Heart left ventricle (tissue), 16 donors: ENCODE results near the gene SLC66A1. TPM values are rescaled to one million over a fixed set of nuclear protein-coding genes. Genes with fewer than 3 reads are reported as not detected.

ENCODE experiments used
- ATAC-seq, 4 donors: fragments of 200-7000 bp; cut with Tn5 transposase; one replicate each; pipeline ENCODE4 v1.9.1; 2020 to 2022; ENCODE audit warnings: moderate library complexity in 4 of 4, mild to moderate bottlenecking in 3 of 4, moderate number of reproducible peaks in 1 of 4
- DNase-seq, 5 donors: peaks; one replicate each; pipeline ENCODE4 v3.0.0-alpha.2; 2020
- H3K27ac ChIP-seq, 12 donors: fragments of 200-600 bp; sonication (generic) in 4 of 12; one replicate each; pipeline versions ENCODE4 v1.5.0 to v1.8.0; 2016 to 2022; ENCODE audit warnings: mild to moderate bottlenecking in 2 of 12
- H3K27me3 ChIP-seq, 9 donors: fragments of 200-600 bp; sonication (generic) in 2 of 9; one replicate each; pipeline versions ENCODE4 v1.5.1 to v1.8.0; 2016 to 2022; ENCODE audit warnings: mild to moderate bottlenecking in 3 of 9
- H3K36me3 ChIP-seq, 9 donors: fragments of 200-600 bp; sonication (generic) in 2 of 9; one replicate each; pipeline versions ENCODE4 v1.5.0 to v1.8.0; 2018 to 2022; ENCODE audit warnings: mild to moderate bottlenecking in 2 of 9
- H3K4me1 ChIP-seq, 12 donors: fragments of 200-600 bp; sonication (generic) in 4 of 12; one replicate each; pipeline versions ENCODE4 v1.5.0 to v1.8.0; 2016 to 2022; ENCODE audit warnings: mild to moderate bottlenecking in 3 of 12
- H3K4me3 ChIP-seq, 12 donors: fragments of 200-600 bp; sonication (generic) in 4 of 12; one replicate each; pipeline versions ENCODE4 v1.5.0 to v1.8.0; 2017 to 2022; ENCODE audit warnings: mild to moderate bottlenecking in 9 of 12, moderate library complexity in 4 of 12
- H3K9me3 ChIP-seq, 12 donors: fragments of 200-600 bp; sonication (generic) in 4 of 12; one replicate each; pipeline versions ENCODE4 v1.5.0 to v1.8.0; 2016 to 2022; ENCODE audit warnings: mild to moderate bottlenecking in 1 of 12
- POLR2A ChIP-seq, 2 donors: fragments of 450-650 bp; IDR thresholded peaks; one replicate each; pipeline ENCODE4 v1.6.1; 2017; ENCODE audit warnings: antibody characterized with exemption in 2 of 2, mild to moderate bottlenecking in 2 of 2, moderate library complexity in 2 of 2
- WGBS, 4 donors: extraction: QIAGEN DNeasy Blood & Tissue Kit in 2 of 4; methylation state at CpG; one replicate each; pipeline versions ENCODE4 v1.1.5 to v1.1.7; 2013 to 2018; 5-methylcytosine and 5-hydroxymethylcytosine counted together
- intact Hi-C, 10 donors: fragments of 100-400 bp; cut with DNase I; formaldehyde crosslinking; loops; one replicate each; pipeline versions ENCODE4 v1.11.1 to v1.14.2; 2022
- polyA plus RNA-seq, 2 donors: library from polyadenylated mRNA; stranded (reverse); fragments of 200-250 nt; gene quantifications; one replicate each; pipeline ENCODE4 v1.2.3, GENCODE V29; 2013
- total RNA-seq, 9 donors: library from RNA; depleted of rRNA in 2 of 9; stranded (reverse); fragments of >200 nt in 2 of 9; fragmentation: NEBNext Ultra II Directional in 3 of 9; extraction: Animal tissue kit (Norgen Biotek cat#: 25700) in 3 of 9; gene quantifications; one replicate each; pipeline versions ENCODE4 v1.1.0 to v1.2.4, GENCODE V29; 2016 to 2023
- TF ChIP-seq, protein P1 (sequence below), 12 donors: fragments of 200-600 bp; sonication (generic) in 4 of 12; IDR thresholded peaks; one replicate each; pipeline versions ENCODE4 v1.5.0 to v1.8.0; 2018 to 2022; ENCODE audit warnings: antibody characterized with exemption in 12 of 12, mild to moderate bottlenecking in 5 of 12
- donor health status: ischemic (EF 13 %, LVEDD 7.1; RV severe dilation, severe dysfunction).
- donor health status: healthy with polysubstance abuse.
- donor health status: DM: no; HTN: yes; CAD: no.
- donor health status: DM: no; HTN: no; CAD: no.
- donor health status: ischemic (EF 25% LVEDD 6.9; RV normal size, moderate dysfunction).
- donor health status: ischemic (EF 25% LVEDD 5.7; RV mildly dilated, moderate dysfunction).
- donor health status: healthy.
- donor health status: DM: yes; HTN: yes; CAD: no.
- donor health status: ischemic (EF 35%, LVEDD 5.7; RV mildly dilated, moderate dysfunction).
- donor health status: nonischemic (EF 11% LVEDD 7.7; RV severe dilation, severe dysfunction).
- donor health status: DM: yes; HTN: yes; CAD: no.
- donor health status: PGD.
- donor health status: ischemic (EF 29% LVEDD 5.4; RV normal size, mild dysfunction).
- donor health status: nonischemic (EF 23%, LVEDD 6.1; RV moderate dilation, normal function).

The SLC66A1 gene
- total and polyA plus RNA-seq, 11 donors, result 6.4 to 19.4 (median 9.7) TPM

DNA sequence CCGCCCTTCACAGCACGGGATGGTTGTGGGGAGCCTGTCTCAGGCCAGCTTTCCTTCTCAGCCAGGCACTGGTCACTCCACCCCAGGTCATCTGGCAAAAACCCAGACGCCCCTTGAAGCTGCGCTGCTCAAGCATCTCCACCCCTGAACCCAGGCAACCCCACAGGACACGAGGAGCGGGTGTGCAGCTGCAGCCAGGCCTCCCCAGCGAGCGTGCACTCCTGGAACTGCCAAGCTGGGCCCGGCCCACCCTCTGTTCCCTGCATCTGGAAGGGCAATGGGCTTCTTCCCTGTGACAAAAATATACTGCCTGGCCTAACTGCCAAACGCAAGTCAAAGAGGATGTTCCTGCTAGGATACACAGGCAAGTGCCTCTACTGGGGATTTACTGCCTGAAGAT lies 39.7 kb downstream of the SLC66A1 start:
- Histone ChIP-seq H3K27ac (peak overlapping the region in 1 of 12 donors; percentile 55), H3K4me1 (peaks cover 0 to 7% (median 0%) of the 10 kb centered on the region in 12 donors), H3K4me3 (no peak overlapping the region), H3K9me3 (no peaks in the 10 kb centered on the region), H3K36me3 (peaks cover 0 to 96% (median 77%) of the 10 kb centered on the region in 9 donors), H3K27me3 (no peaks in the 10 kb centered on the region)
- ATAC-seq (peak in 1 of 4 donors; percentile 12), DNase-seq (no peak)
- TF ChIP-seq, protein P1, sequence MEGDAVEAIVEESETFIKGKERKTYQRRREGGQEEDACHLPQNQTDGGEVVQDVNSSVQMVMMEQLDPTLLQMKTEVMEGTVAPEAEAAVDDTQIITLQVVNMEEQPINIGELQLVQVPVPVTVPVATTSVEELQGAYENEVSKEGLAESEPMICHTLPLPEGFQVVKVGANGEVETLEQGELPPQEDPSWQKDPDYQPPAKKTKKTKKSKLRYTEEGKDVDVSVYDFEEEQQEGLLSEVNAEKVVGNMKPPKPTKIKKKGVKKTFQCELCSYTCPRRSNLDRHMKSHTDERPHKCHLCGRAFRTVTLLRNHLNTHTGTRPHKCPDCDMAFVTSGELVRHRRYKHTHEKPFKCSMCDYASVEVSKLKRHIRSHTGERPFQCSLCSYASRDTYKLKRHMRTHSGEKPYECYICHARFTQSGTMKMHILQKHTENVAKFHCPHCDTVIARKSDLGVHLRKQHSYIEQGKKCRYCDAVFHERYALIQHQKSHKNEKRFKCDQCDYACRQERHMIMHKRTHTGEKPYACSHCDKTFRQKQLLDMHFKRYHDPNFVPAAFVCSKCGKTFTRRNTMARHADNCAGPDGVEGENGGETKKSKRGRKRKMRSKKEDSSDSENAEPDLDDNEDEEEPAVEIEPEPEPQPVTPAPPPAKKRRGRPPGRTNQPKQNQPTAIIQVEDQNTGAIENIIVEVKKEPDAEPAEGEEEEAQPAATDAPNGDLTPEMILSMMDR (IDR thresholded peaks at IDR 0.05), result no peak
- TF ChIP-seq POLR2A (IDR thresholded peaks at IDR 0.05), result no peak
- intact Hi-C loops, result no loop called here
- 85 to 94% (median 87%) methylated on average over 7 to 10 of the region's 10 CpGs for WGBS, 4 donors

DNA sequence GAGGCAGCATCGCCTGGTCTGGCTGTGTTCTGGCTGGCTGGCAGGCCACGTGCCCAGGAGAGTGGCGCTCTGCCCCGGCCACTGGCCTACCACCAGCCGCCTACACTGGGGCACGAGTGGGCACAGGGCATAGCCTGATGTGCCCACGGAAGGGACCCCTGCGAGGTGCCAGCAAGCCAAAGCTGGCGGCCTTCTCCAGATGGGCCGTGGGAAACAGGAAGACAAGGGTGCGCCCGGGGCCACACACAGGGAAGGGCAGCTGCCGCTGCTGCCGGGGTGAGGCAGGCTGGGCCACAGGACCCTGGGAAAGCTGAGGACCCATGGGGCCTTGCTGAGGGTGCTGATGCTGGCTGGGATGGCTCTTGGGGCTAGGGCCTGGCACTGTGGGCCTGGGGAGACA lies 40.7 kb downstream of the SLC66A1 start:
- DNase-seq, result no peak
- 92 to 100% (median 95%) methylated on average over 2 to 14 of the region's 14 CpGs for WGBS, 4 donors
- H3K27ac ChIP-seq, result peak overlapping the region in 2 of 12 donors; percentile 5 to 55
- no peaks in the 10 kb centered on the region for H3K27me3 ChIP-seq
- H3K4me3 ChIP-seq, result no peak overlapping the region
- intact Hi-C loops, result no loop called here
- H3K36me3 ChIP-seq, result peaks cover 0 to 96% (median 84%) of the 10 kb centered on the region in 9 donors
- TF ChIP-seq, protein P1 (IDR thresholded peaks at IDR 0.05), result no peak
- no peak for TF ChIP-seq POLR2A (IDR thresholded peaks at IDR 0.05)
- no peaks in the 10 kb centered on the region for H3K9me3 ChIP-seq
- peaks cover 0 to 5% (median 0%) of the 10 kb centered on the region in 12 donors for H3K4me1 ChIP-seq
- ATAC-seq, result peak in 1 of 4 donors; percentile 35

DNA sequence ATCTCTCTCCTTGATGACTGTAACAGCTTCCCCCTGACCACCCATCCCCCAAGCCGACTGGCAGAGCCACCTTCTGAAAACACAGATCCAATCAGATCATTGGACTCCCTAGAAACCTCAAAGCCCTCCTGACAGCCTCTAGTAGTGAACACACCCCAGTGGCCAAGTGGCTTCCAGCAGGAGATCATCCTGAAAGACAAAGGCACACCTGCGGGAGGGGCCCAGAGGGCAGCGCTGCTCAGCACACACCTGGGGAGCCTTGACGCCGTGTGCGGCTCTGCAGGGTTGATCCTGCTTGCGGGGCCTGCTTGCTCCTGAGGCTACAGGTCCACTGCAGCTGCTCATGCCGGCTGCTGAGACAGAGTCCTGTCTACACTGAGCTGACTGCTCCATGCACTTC lies 41.5 kb downstream of the SLC66A1 start:
- Histone ChIP-seq H3K36me3 (peaks cover 0 to 91% (median 83%) of the 10 kb centered on the region in 9 donors), H3K27me3 (no peaks in the 10 kb centered on the region), H3K27ac (peak overlapping the region in 1 of 12 donors; percentile 55), H3K4me3 (no peak overlapping the region), H3K9me3 (no peaks in the 10 kb centered on the region), H3K4me1 (peaks cover 0 to 4% (median 0%) of the 10 kb centered on the region in 12 donors)
- DNase-seq (no peak), ATAC-seq (no peak)
- intact Hi-C loops, result no loop called here
- WGBS, 4 donors, result 77 to 92% (median 81%) methylated on average over 6 to 8 of the region's 8 CpGs
- TF ChIP-seq POLR2A (IDR thresholded peaks at IDR 0.05), result no peak
- TF ChIP-seq, protein P1 (IDR thresholded peaks at IDR 0.05), result no peak

DNA sequence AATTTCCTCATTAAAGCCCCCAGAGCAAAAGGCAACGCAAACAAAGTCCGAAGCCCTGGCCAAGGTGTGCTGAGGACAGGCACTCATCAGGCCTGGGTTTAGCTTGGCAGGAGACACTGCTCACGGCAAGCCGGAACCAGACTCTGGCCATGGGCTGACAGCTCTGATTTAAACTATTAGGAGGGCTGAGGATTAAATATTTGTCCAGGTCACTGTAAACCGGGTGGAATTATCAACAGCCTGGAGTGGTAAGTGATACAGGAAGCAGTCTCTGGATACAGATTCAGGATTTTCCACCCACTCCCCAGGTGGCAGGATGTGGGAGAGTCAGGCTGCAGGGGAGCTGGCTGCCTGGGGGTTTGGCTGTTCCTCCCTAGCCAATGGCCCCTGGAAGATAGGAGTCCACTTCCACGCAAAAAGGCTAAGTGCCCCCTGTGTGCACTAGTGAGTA lies 42.4 kb downstream of the SLC66A1 start:
- intact Hi-C loops, result no loop called here
- H3K27ac ChIP-seq, result no peak overlapping the region
- H3K4me3 ChIP-seq, result no peak overlapping the region
- WGBS, 4 donors, result 47 to 65% (median 55%) methylated on average over 6 of the region's 6 CpGs
- ATAC-seq (no peak), DNase-seq (no peak)
- H3K36me3 ChIP-seq, result peaks cover 0 to 89% (median 76%) of the 10 kb centered on the region in 9 donors
- no peaks in the 10 kb centered on the region for H3K27me3 ChIP-seq
- no peak for TF ChIP-seq POLR2A (IDR thresholded peaks at IDR 0.05)
- TF ChIP-seq, protein P1 (IDR thresholded peaks at IDR 0.05), result no peak
- no peaks in the 10 kb centered on the region for H3K9me3 ChIP-seq
- peaks cover 0 to 4% (median 0%) of the 10 kb centered on the region in 12 donors for H3K4me1 ChIP-seq
